Liver (tissue), 3 donors: ENCODE results near the gene ENTPD1.

Experiments used
- CTCF ChIP-seq: fragments of 150-350 bp; IDR thresholded peaks from 2 replicates; pipeline ENCODE4 v1.5.1; 2017; ENCODE audit warnings: improper control_type of control experiment, low read depth, low read length; ENCODE audit not compliant: missing input control
- EGR1 ChIP-seq, 2 donors: IDR thresholded peaks; 2 replicates each; pipeline ENCODE4 v1.6.1; 2016 to 2018; ENCODE audit warnings: antibody characterized with exemption in 2 of 2, low read depth in 2 of 2
- FOXA2 ChIP-seq: IDR thresholded peaks from 2 replicates; pipeline ENCODE4 v1.6.1; 2016; ENCODE audit warnings: antibody characterized with exemption
- GABPA ChIP-seq, 2 donors: IDR thresholded peaks in 1 of 2; conservative IDR thresholded peaks in 1 of 2; 2 replicates each; pipeline ENCODE4 v1.6.1; 2016; ENCODE audit warnings: antibody characterized with exemption in 2 of 2, mild to moderate bottlenecking in 1 of 2, moderate library complexity in 1 of 2
- HNF4G ChIP-seq: IDR thresholded peaks from 2 replicates; pipeline ENCODE4 v1.6.1; 2016; ENCODE audit warnings: antibody characterized with exemption
- JUND ChIP-seq, 2 donors: IDR thresholded peaks; 2 replicates each; pipeline ENCODE4 v1.6.1; 2016; ENCODE audit warnings: antibody characterized with exemption in 2 of 2
- RAD21 ChIP-seq, 2 donors: IDR thresholded peaks; 2 replicates each; pipeline ENCODE4 v1.6.1; 2016; ENCODE audit warnings: antibody characterized with exemption in 2 of 2, mild to moderate bottlenecking in 2 of 2
- RXRA ChIP-seq, 2 donors: IDR thresholded peaks; 2 replicates each; pipeline ENCODE4 v1.6.1; 2017 to 2018; ENCODE audit warnings: antibody characterized with exemption in 2 of 2, mild to moderate bottlenecking in 1 of 2
- SP1 ChIP-seq: IDR thresholded peaks from 2 replicates; pipeline ENCODE4 v1.6.1; 2018; ENCODE audit warnings: antibody characterized with exemption, mild to moderate bottlenecking
- TAF1 ChIP-seq: conservative IDR thresholded peaks from 2 replicates; pipeline ENCODE4 v1.6.1; 2016; ENCODE audit warnings: antibody characterized with exemption, mild to moderate bottlenecking
- YY1 ChIP-seq: IDR thresholded peaks from 2 replicates; pipeline ENCODE4 v1.6.1; 2016; ENCODE audit warnings: antibody characterized with exemption, mild to moderate bottlenecking
- TF ChIP-seq, protein P1 (sequence below): IDR thresholded peaks from 2 replicates; pipeline ENCODE4 v1.6.1; 2016; ENCODE audit warnings: antibody characterized with exemption
- TF ChIP-seq, protein P2 (sequence below): IDR thresholded peaks from 2 replicates; pipeline ENCODE4 v1.6.1; 2016; ENCODE audit warnings: antibody characterized with exemption, mild to moderate bottlenecking
- TF ChIP-seq, protein P3 (sequence below): IDR thresholded peaks from 2 replicates; pipeline ENCODE4 v1.6.1; 2016; ENCODE audit warnings: antibody characterized with exemption
- donor health status: healthy.
- donor health status: healthy.

- TF ChIP-seq CTCF (no peak), RAD21 (IDR thresholded peaks at IDR 0.05) (no peak), EGR1 (IDR thresholded peaks at IDR 0.05; ENCODE audit: low read depth in 2 of 2) (no peak), TAF1 (no peak), SP1 (no peak), YY1 (no peak), FOXA2 (no peak), JUND (IDR thresholded peaks at IDR 0.05) (no peak), GABPA (IDR thresholded peaks at IDR 0.05 in 1 of 2, conservative IDR thresholded peaks at IDR 0.05 in 1 of 2) (no peak), HNF4G (no peak), RXRA (IDR thresholded peaks at IDR 0.05) (no peak)
- TF ChIP-seq, protein P1, sequence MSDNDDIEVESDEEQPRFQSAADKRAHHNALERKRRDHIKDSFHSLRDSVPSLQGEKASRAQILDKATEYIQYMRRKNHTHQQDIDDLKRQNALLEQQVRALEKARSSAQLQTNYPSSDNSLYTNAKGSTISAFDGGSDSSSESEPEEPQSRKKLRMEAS = no peak
- TF ChIP-seq, protein P2, sequence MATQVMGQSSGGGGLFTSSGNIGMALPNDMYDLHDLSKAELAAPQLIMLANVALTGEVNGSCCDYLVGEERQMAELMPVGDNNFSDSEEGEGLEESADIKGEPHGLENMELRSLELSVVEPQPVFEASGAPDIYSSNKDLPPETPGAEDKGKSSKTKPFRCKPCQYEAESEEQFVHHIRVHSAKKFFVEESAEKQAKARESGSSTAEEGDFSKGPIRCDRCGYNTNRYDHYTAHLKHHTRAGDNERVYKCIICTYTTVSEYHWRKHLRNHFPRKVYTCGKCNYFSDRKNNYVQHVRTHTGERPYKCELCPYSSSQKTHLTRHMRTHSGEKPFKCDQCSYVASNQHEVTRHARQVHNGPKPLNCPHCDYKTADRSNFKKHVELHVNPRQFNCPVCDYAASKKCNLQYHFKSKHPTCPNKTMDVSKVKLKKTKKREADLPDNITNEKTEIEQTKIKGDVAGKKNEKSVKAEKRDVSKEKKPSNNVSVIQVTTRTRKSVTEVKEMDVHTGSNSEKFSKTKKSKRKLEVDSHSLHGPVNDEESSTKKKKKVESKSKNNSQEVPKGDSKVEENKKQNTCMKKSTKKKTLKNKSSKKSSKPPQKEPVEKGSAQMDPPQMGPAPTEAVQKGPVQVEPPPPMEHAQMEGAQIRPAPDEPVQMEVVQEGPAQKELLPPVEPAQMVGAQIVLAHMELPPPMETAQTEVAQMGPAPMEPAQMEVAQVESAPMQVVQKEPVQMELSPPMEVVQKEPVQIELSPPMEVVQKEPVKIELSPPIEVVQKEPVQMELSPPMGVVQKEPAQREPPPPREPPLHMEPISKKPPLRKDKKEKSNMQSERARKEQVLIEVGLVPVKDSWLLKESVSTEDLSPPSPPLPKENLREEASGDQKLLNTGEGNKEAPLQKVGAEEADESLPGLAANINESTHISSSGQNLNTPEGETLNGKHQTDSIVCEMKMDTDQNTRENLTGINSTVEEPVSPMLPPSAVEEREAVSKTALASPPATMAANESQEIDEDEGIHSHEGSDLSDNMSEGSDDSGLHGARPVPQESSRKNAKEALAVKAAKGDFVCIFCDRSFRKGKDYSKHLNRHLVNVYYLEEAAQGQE = no peak
- TF ChIP-seq, protein P3, sequence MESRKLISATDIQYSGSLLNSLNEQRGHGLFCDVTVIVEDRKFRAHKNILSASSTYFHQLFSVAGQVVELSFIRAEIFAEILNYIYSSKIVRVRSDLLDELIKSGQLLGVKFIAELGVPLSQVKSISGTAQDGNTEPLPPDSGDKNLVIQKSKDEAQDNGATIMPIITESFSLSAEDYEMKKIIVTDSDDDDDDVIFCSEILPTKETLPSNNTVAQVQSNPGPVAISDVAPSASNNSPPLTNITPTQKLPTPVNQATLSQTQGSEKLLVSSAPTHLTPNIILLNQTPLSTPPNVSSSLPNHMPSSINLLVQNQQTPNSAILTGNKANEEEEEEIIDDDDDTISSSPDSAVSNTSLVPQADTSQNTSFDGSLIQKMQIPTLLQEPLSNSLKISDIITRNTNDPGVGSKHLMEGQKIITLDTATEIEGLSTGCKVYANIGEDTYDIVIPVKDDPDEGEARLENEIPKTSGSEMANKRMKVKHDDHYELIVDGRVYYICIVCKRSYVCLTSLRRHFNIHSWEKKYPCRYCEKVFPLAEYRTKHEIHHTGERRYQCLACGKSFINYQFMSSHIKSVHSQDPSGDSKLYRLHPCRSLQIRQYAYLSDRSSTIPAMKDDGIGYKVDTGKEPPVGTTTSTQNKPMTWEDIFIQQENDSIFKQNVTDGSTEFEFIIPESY = no peak
Measured at GRCh38 chr10:95850791-95851190, 94.8 kb downstream of the ENTPD1 start.
